Renal cortical epithelial cell (primary cell): ENCODE data around the gene BCL2L15. TPM values are rescaled to one million over a fixed set of nuclear protein-coding genes. Genes with fewer than 3 reads are reported as not detected.

Source experiments
- DNase-seq: peaks from one replicate; pipeline ENCODE4 v3.0.0-alpha.2; 2011; ENCODE audit warnings: low read depth
- total RNA-seq: library from RNA; depleted of rRNA; stranded (reverse); fragments of >200 nt; gene quantifications from 2 replicates; pipeline ENCODE4 v1.2.3, GENCODE V29; 2014

The BCL2L15 gene
- total RNA-seq, 1 donor from 2014 or later = 8.5 TPM

DNA sequence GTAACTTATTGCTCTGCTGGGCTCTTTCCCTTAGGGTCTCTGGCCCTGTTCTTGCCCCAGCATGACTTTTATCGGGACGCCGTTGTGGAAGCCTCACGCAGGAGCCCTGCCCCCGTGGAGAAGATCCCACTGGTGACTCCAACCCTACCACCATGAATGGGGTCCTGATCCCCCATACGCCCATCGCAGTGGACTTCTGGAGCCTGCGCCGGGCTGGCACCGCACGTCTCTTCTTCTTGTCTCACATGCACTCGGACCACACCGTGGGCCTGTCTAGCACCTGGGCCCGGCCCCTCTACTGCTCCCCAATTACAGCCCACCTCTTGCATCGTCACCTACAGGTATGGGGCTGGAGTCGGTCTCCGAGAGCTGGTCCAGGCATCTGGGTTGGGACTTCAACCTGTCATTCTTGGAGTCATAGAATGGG is 18.1 kb upstream of the BCL2L15 start:
- DNase-seq = no peak

- DNase-seq = peak; percentile 98
Observed at GRCh38 chr1:113904674-113905434, 17.5 kb upstream of the BCL2L15 start, which contains the start of the genes AP4B1 and DCLRE1B. AP4B1 (minus strand) TSS chr1:113904799; CDS start chr1:113904717, 82 bp downstream. DCLRE1B (plus strand) TSS chr1:113905326; CDS start chr1:113905587, 261 bp downstream.

- DNase-seq = no peak
Observed at GRCh38 chr1:113904293-113904673, 16.9 kb upstream of the BCL2L15 start.

DNA sequence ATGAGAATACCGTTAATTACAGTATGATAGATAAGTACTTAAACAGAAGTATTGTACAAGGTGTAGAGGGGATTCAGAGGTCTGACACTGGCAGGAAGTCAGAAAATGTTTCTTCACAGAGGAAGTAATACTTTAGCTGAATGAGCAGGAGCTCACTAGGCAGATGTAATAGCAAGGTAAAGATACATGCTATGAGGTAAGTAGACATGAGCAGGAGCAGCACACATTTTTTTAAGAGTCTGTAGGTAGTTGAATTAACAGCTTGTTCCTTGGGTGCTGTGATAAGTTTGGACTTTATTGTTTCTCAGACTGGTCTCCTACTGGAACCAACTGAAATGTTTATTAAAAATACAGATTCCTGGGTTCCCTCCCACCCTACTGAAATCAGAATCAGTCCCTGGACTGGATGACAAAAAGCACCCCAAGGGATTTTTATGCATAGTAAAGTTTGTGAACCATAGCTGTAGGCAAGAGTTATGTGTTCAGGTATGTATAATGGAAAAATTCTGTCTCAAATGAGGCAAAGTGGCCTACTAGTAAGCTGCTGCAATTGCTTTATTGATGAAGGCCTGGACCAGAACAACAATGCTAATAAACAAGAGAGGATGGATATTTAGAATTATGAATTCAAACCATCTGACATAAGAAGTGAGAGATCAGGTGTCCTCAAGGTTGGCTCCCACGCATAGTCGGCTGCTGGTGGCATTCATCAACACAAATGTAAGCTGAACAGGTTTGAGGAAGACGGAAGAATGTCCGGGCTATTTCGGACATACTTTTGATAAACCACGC is 16.3 kb upstream of the BCL2L15 start:
- no peak for DNase-seq

GRCh38 chr1:113901191-113901590 is 13.8 kb upstream of the BCL2L15 start:
- DNase-seq = no peak

DNA sequence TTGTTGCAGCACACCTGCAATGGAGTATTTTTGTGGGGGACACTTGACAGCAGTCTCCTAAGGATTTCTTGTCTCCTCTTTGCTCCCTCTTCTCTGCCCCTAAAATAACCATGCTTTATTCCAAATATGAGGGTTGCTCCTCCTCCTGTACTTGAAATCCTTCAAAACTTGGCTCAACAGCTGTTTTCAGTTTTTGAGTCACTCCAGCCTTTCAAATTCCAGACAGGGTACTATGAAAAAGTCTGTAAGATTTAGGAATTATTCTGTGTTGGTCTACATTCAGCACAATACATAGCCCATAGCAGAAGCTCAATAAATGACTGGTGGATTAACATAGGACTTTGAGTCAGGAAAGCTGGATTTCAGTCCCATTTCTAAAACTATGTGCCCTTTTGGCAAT is 11.7 kb upstream of the BCL2L15 start:
- no peak for DNase-seq

DNA sequence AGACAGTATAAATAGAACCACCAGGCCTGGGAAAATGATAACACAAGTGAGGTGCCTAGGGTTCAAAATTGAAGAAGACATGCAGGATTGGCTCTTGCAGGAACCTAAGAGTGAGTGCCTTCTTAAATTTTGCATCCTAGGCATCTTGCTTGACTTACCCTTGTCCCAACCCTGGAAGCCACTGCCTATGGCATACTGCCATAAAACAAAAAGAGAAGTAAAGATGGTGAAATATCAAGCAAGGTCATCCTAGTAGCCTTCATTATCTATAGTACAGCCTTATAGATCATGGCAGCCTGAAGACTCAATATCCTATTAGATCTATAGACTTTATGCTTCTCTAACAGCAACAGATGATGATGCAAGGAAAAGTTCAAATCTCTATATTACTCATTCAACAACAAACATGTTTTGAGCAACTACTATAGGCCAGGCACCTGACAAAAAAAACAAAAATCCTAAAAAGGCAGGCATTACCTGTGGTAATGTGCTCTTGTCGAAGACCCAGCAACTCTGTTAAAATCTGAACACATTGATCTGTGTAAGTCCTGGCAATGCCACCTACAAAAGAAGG is 10.9 kb upstream of the BCL2L15 start:
- no peak for DNase-seq

GRCh38 chr1:113895961-113896360 is 8.6 kb upstream of the BCL2L15 start:
- DNase-seq = no peak

DNA sequence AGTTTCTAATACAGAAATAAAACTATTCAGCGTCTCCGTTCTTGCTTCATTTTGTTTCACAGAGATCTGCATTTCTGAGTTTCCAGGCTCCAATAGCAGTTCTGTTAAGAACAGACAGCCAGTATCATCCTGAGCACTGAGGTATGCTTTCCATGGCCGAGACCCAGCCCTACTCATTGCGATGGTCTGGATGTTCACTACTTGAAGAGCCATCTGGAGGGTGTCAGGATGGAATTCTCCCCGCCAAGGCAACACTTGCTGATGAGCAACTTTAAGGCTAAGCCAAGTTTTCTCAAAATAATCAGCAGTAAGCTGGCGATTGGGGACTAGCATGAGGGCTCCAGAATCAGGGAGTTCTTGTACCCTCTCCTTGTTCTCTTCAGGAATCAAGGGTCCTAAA is 7.7 kb upstream of the BCL2L15 start:
- DNase-seq = no peak

DNA sequence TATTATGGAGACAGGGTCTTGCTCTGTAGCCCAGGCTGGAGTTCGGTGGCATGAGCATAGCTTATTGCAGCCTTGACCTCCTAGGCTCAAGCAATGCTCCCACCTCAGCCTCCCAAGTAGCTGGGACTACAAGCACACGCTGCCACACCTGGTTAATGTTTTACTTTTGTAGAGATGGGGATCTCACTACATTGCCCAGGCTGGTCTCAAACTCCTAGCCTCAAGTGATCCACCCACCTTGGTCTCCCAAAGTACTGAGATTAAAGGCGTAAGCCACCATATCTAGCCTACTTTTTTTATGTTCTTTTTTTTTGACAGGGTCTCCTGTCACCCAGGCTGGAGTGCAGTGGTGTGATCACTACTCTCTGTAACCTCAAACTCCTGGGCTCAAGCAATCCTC is 5.9 kb upstream of the BCL2L15 start:
- DNase-seq = no peak

DNA sequence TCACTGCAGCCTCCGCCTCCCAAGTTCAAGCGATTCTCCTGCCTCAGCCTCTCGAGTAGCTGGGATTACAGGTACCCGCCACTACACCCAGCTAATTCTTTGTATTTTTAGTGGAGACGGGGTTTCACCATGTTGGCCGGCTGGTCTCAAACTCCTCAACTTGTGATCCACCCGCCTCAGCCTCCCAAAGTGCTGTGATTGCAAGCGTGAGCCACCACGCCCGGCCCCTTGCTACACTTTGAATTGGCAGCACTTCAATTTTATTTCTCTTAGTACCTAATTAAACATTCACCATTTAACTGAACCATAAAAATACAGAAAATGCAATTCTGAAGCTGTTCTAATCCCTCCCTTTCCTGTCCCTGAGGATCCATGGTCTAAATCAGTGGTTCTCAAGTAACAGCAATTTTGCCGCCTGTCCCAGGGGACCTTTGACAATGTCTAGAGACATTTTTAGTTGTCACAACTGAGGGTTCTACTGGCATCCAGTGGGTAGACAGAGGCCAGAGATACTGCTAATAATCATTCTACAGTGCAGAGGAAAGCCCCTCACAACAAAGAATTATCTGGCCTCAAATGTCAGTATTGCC is 4.3 kb upstream of the BCL2L15 start:
- no peak for DNase-seq

- no peak for DNase-seq
Observed at GRCh38 chr1:113890816-113891215, 3.4 kb upstream of the BCL2L15 start.

GRCh38 chr1:113886417-113887401 is 672 bp downstream of the BCL2L15 start:
- DNase-seq = no peak

DNA sequence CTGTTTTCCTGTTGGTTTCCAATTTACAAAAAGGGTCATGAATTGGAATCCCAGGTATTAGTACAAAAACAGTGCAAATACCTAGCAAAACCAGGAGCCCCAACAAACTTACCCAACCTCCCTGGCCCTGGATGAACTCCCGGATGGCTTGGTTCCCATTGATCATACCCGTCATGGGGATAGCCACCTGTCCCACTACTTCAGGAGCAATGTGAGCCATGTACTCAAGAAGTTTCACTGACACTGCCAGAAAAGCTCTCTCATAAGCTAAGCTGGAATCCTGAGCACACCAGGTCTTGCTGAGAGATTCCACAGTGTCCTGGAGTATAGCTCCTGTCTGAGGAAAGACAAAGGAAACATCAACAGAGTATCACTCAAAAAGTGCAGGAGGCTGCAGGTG is 5.7 kb downstream of the BCL2L15 start:
- DNase-seq = no peak

DNA sequence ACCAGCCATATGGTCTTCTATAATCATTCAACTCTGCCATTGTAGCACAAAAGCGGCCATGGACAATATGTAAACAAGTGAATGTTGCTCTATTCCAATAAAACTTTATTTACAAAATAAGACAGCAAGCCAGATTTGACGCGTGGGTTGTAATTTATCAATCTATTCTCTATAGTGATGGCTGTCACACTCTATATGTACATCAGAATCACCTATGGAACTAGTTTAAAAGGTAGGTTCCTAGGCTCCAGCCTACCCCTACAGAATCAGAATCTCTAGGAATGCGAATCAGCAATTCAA is 7.7 kb downstream of the BCL2L15 start:
- no peak for DNase-seq

DNA sequence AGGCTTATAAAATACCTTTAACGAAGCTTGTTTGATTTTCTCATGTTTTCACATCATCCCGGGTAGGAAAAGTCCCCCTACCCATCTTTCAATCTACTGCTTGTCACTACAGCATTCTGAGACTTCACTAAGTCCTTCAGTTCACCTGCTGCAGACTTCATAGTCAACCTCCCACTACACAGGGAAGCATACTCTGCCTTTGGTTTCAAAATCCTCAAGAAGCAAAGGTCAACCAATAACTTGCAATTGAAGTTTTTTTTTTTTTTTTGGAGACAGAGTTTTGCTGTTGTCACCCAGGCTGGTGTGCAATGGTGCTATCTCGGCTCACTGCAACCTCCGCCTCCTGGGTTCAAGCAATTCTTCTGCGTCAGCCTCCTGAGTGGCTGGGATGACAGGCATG is 11.2 kb downstream of the BCL2L15 start:
- DNase-seq = no peak

- DNase-seq = peak; percentile 90
Observed at GRCh38 chr1:113875714-113876113, 11.7 kb downstream of the BCL2L15 start.

GRCh38 chr1:113874012-113874879 is 13.1 kb downstream of the BCL2L15 start:
- DNase-seq = peak; percentile 88

DNA sequence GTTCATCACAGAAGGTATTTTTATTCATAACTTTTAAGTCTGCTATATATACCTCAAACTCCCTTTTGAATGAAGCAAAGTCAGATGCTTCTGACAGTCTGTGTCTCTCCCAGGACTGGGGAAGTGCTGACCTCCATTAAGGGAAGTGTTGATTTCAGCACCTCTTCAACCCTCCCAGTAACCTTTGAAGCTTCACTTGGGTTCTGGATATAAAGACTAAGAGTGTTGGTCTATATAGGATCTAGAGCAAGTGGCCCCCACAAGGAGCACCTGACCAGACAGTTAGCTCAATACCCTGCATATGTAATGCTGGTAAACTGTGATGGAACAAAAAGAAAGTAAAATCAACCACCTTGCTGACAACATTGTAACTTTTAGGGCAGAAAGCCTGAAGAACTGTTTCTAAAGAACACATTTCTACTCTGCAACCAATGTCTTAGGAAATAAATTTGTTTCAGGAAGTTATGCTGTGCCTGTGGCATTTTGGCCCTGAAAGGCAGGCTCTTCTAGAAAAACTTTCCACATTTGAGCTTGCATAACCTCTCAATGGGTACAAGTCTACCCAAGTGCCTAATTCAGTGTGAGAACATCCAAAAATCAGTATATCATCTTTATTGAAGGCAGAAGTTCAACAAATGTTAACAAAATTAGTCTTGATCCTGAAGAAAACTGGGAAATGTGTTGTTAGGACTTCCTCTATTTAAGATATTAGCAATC is 15.0 kb downstream of the BCL2L15 start:
- DNase-seq = no peak
